Stimulated activated effector memory CD8-positive, alpha-beta T cell treated with anti-CD3 and anti-CD28 coated beads, Interleukin-12 subunit alpha, Interleukin-12 subunit beta, amount 100 ng/mL, for 72 hours (primary cell): ENCODE data around the gene MEIS1.

Experiments used
- ATAC-seq: fragments of 150-1000 bp; cut with Tn5 transposase; 2 replicates; pipeline ENCODE4 v1.10.0; 2021
- DNase-seq, 2 donors: peaks; one replicate each; pipeline ENCODE4 v3.0.0; 2021 to 2022; ENCODE audit warnings: low spot score in 2 of 2
- H3K27ac Mint-ChIP-seq: one replicate; pipeline ENCODE4 v1.8.0; 2022; ENCODE audit warnings: mild to moderate bottlenecking, mixed read lengths
- H3K36me3 Mint-ChIP-seq: one replicate; pipeline ENCODE4 v1.8.0; 2022; ENCODE audit warnings: mild to moderate bottlenecking, mixed read lengths
- H3K4me1 Mint-ChIP-seq: one replicate; pipeline ENCODE4 v1.8.0; 2022; ENCODE audit warnings: mixed read lengths
- H3K4me3 Mint-ChIP-seq: one replicate; pipeline ENCODE4 v1.8.0; 2022; ENCODE audit warnings: mild to moderate bottlenecking, mixed read lengths
- H3K9me3 Mint-ChIP-seq: one replicate; pipeline ENCODE4 v1.8.0; 2022; ENCODE audit warnings: mixed read lengths

The MEIS1 gene

DNA sequence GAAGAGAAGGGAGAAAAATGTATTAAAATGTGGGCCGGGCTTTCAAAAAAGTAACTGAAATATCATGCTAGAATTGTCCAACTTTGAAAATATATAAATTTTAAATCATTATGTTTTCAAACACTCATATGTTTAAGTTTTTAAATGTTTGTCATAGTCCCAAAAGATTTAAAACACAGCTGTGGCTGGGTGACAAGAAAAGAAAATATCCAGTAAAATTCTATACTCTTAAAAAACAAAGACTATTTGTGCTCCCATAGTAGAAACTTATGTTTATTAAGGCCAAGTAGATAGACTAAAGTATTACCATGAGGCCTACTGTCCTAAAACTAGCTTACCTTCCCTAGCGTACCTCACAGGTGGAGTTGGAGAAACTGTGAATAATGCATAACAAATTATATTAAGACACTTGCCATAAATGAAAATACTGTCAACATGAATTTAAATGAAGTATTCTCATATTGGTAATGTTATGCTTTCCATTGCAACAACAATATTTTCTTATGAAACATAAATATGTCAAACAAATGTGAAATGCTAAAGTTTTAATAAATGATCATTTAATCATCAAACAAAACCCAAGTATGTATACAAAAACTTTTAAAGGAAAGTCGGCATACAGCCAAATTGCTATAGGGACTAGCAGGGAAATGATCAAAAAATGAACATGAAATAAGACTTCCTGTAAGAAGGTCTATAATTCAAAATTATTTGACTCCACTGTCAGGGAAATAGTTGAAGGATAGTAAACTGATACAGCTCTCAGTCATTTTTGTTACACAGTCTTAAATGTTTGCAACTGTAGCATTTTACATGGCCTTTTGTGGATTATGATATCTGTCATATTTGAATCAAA, 13.4 kb downstream of the MEIS1 start:
- Mint-ChIP-seq H3K9me3 (no peaks in the 10 kb centered on the region), H3K4me3 (no peak overlapping the region), H3K36me3 (no peaks in the 10 kb centered on the region), H3K4me1 (no peaks in the 10 kb centered on the region), H3K27ac (no peak overlapping the region)
- no peak for ATAC-seq
- no peak for DNase-seq

DNA sequence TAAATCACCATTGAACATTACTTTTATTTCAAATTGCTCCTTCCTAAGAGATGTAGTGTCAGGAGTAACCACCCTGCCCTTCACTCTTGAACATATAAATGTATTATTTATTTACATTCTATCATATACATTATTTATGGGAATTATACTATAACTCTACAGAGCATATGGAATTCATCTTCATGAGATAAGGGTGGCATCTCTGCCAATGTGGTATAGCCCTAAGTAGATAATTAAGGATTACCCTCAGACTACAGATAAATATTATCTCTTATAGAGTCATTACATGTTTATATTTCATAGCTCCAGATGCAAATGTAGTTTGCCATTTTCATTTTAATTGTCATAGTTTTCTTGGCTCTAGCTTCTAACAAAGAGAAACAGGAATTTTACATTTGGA, 17.3 kb downstream of the MEIS1 start:
- H3K9me3 Mint-ChIP-seq: peaks cover 2% of the 10 kb centered on the region
- no peak for DNase-seq
- no peak overlapping the region for H3K4me3 Mint-ChIP-seq
- ATAC-seq: no peak
- no peak overlapping the region for H3K27ac Mint-ChIP-seq
- H3K36me3 Mint-ChIP-seq: no peaks in the 10 kb centered on the region
- no peaks in the 10 kb centered on the region for H3K4me1 Mint-ChIP-seq

DNA sequence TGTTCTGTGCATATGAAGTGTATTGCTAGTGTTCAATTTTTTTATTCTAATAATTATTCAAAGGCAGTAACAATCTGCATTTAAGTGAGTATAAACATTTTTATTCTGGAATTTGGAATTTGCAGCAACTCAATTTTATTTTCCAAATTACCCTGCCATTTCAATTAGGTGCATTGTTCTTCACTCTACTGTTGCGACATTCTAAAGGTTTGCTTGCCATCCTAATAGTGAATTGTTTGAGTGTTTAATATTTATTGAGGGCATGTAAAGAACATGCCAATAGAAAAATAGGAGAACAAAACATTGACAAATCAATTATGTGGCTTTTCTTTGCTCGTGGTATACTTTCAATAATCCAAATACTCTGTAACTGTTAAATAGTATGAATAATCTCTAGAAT, 18.0 kb downstream of the MEIS1 start:
- Mint-ChIP-seq H3K9me3 (peaks cover 2% of the 10 kb centered on the region), H3K27ac (no peak overlapping the region), H3K36me3 (no peaks in the 10 kb centered on the region), H3K4me1 (no peaks in the 10 kb centered on the region), H3K4me3 (no peak overlapping the region)
- no peak for ATAC-seq
- DNase-seq: no peak

DNA sequence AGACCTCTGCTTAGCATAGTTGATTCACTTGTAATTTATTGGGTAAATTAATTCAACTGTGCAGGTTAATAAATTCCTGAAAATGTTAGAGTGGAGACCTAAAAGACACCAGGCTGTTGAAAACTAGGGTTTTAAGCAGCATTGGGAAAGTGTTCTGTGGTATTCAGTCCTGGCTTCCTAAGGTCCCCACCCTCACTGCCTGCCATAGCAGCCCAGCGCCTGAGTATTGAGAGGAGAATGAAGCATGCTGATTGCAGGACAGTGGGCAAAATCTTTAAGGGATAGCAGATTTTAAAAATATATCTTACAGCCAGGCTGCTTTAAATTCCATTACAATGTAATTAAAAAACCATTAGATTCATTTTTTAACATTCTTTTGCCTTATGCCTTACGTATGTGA, 20.6 kb downstream of the MEIS1 start:
- H3K36me3 Mint-ChIP-seq: no peaks in the 10 kb centered on the region
- no peak for DNase-seq
- H3K27ac Mint-ChIP-seq: no peak overlapping the region
- H3K4me3 Mint-ChIP-seq: no peak overlapping the region
- no peaks in the 10 kb centered on the region for H3K4me1 Mint-ChIP-seq
- no peak for ATAC-seq
- H3K9me3 Mint-ChIP-seq: peaks cover 10% of the 10 kb centered on the region

DNA sequence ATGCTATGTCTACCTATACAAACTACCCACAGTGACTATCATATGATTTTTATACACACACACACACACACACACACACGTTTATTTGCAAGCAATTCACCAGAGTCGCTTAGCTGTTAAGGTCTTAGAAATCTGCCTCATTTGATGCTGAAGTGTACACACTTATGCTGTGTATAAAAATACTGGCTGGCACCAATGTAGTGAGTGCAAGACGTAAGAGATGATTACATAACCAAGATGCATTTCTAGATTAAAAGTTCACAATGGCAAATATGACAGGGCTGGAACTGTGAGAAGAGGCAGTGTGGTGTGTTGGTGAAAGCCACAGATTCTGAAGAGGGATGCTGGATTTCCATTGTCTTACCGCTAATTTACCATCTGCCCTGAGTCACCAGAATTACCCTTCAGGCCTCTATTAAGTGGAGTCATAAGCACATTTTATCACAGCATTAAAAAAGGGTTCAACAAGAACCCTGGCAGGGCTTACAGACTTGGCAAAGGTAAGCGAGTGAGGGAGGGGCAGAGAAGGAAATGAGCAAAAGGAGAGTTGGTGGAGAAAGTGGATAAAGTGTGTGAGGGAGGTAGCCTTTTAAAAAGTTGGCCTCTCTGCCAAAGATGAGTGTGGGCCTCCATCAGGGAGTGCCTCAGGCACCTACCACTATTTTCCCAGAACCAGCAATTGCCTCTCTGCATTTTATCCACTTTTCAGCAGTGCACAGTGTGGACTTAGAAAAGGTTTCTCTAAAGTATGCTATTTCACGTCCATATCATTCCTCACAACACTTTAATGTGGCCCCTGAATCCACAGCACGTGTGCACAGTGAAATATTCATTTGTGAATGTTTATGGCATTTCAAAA, 21.5 kb downstream of the MEIS1 start:
- Mint-ChIP-seq H3K36me3 (no peaks in the 10 kb centered on the region), H3K4me3 (no peak overlapping the region), H3K9me3 (peaks cover 10% of the 10 kb centered on the region), H3K27ac (no peak overlapping the region), H3K4me1 (no peaks in the 10 kb centered on the region)
- no peak for DNase-seq
- no peak for ATAC-seq

DNA sequence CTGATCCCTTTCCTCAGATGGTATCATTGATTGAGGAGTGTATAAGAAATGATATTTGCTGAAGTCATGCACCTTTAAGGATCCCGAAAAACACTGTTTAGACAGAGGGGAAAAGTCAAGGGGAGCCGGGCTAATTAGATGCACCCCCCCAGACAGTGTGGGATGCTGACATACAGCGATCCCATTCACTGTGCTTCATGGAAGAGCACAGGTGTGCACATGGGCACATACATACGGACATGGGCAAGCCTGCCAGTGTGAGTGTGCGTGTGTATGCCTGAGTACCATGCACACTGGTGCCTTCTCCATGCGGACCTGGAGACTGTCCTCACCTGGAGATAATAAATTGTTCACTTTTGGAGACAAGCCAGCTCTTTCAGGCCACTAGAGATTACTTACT, 22.6 kb downstream of the MEIS1 start:
- Mint-ChIP-seq H3K27ac (no peak overlapping the region), H3K4me3 (no peak overlapping the region), H3K9me3 (peaks cover 10% of the 10 kb centered on the region), H3K36me3 (no peaks in the 10 kb centered on the region), H3K4me1 (no peaks in the 10 kb centered on the region)
- ATAC-seq (no peak), DNase-seq (no peak)

DNA sequence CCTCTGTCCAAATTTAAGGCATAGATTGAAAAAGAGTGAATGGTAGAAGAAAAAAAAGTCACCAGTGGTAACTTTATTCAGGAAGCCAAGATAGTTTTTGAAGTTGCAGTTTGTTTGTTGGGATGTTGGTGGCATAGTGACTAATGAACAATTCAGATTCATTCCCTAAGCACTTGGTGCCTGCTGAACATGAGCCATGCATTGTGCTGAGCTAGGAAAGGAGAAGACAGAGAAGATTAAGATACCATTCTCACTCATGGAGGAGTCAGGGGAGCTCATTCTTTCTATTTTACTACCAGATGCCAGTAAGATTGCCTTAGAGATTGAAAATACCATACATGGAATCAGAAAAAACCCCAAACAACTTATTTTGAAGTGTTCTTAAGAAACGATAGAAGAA, 25.1 kb downstream of the MEIS1 start:
- H3K36me3 Mint-ChIP-seq: no peaks in the 10 kb centered on the region
- H3K27ac Mint-ChIP-seq: no peak overlapping the region
- H3K4me3 Mint-ChIP-seq: no peak overlapping the region
- peaks cover 10% of the 10 kb centered on the region for H3K9me3 Mint-ChIP-seq
- no peaks in the 10 kb centered on the region for H3K4me1 Mint-ChIP-seq
- ATAC-seq (no peak), DNase-seq (no peak)

DNA sequence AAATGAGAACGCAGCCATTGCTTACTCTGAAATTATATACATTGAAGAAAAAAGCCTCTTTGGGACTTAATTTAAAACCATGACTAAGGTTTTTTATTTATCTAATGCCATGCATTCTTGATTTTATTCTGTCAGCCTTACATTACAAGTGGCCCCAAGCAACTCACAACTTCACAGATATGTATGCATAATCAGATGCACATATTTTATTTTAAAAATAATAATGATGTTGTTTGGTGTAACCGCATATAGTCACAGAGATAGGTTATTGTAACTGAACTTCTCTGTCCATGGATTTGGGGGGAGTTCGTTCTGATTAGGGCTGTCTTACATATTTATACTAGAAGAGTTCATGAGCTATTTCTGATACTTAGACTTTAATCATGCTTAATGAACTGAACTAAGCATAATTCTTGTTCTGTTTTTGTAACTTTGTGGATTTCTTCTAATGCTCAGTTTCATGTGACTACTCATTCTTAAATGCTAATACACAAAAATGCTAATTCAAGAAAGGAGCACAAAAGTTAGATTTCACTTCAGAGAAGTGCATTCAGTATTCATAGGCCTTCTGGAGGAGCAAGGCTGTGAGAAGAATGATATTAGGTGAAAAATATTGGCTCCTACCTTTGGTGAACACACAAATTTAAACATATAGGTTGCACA, 26.2 kb downstream of the MEIS1 start:
- H3K27ac Mint-ChIP-seq: no peak overlapping the region
- no peak overlapping the region for H3K4me3 Mint-ChIP-seq
- DNase-seq: no peak
- H3K9me3 Mint-ChIP-seq: peaks cover 10% of the 10 kb centered on the region
- H3K36me3 Mint-ChIP-seq: no peaks in the 10 kb centered on the region
- no peaks in the 10 kb centered on the region for H3K4me1 Mint-ChIP-seq
- no peak for ATAC-seq

DNA sequence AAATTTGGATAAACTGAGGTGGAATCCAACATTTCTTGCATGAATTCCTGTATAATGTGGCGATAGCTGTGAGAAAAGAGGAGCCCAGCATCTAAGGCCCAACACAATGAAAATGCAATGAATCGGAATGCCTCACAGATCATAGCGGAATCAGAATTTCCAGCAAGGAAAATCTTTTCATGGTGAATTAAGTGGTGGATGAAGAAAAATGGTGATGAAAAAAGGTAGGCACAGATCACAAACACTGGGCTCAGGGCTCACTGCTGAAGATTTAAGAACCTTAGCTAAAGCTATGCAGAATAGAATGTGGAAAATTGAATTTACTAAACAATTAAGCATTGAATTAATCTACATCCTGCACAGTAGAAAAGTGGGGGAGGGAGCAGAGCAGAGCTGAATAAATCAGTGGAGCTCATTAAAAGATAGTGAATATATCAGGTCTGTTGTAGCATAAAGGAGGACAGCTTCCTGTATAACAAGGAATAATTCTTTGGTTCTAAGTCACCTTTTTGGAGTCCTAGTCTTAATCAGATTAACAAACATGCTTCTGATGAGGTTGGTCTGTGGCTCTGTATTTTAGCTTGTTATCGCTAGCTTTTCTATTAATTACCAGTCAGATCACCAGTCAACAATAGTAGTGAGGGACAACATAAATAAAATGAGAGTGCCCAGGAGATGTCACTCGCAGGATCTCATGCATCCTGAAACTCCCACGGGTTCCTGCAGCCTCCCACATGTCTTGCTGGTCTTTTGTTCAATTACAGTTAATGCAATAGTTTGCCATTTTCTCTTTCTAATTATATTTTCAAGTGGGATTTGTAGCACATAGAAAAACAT, 27.0 kb downstream of the MEIS1 start:
- Mint-ChIP-seq H3K27ac (no peak overlapping the region), H3K4me1 (no peaks in the 10 kb centered on the region), H3K9me3 (peaks cover 8% of the 10 kb centered on the region), H3K4me3 (no peak overlapping the region), H3K36me3 (no peaks in the 10 kb centered on the region)
- DNase-seq (no peak), ATAC-seq (no peak)

DNA sequence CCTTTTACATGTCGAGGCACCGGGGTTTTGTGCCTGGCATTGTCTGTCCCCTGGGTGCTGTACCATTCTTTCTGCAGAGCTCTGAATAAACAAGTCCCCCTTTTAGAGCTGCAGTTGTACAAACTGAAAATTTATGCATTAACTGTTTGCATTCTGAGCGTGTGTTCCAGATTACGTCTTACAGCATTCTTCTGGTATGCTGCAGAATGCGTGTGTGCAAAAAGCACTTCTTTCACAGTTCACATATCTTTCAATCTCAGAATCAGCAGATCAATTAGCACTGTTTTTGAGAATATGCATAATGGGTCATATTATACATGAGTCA, 27.5 kb downstream of the MEIS1 start:
- Mint-ChIP-seq H3K9me3 (peaks cover 8% of the 10 kb centered on the region), H3K27ac (no peak overlapping the region), H3K36me3 (no peaks in the 10 kb centered on the region), H3K4me3 (no peak overlapping the region), H3K4me1 (no peaks in the 10 kb centered on the region)
- DNase-seq (no peak), ATAC-seq (no peak)

DNA sequence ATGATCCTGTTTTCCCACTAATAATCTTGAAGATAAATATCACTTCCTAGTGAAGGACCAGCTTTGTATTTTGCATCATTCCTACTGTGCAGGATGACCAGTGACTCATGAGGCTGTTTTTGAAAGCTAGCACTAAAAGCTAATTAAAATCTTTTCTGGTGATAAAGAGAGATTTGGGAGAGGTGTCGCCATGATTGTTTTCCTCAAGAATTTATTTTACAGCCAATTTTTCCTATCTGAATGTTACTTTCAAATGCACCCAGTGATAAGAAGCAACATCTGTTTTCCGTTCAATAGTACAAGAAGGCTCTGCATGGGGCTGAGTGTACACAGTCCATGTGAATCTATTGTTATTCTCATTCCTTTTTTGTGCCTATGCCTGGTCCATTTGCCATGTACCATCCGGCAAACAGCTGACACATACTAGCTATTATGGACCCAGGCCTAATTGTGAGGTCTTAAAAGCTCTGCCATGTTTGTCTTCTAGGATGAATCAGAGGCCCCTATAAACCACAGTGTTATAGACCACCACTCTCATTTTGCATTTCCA, 28.4 kb downstream of the MEIS1 start:
- no peak overlapping the region for H3K4me3 Mint-ChIP-seq
- DNase-seq (no peak), ATAC-seq (no peak)
- H3K27ac Mint-ChIP-seq: no peak overlapping the region
- H3K36me3 Mint-ChIP-seq: no peaks in the 10 kb centered on the region
- H3K4me1 Mint-ChIP-seq: no peaks in the 10 kb centered on the region
- H3K9me3 Mint-ChIP-seq: peaks cover 8% of the 10 kb centered on the region

DNA sequence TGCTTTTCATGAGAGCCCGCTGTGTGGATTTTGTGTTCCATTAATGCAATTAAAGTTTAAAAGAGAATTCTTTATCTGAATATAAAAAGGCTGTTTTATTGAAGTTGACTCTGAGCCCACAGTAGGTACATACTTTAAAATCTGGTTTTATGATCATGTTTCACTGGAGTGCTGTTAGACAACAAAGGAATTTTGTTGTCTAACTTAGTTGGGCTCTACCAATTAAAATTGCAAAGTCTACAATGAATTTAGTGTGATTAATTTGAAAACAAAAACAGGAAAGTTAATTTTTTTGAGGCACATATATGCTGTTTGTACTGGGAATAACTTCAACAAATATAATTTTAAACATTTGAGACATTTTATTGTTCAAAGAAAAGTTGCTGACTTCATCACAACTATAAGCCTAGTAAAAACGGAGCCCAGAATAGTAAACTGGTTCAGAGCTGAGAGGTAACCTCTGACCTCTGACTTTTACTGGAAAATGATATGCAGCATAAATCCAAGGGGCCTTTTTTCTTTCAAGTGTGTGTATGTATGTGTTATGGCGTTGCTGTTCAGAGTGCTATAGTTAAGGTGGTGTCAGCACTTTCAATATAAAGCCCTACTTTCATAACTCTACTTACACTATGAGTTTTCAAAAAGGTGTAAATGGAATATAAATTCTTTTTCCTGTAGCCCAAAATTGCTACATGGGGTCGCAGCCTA, 30.2 kb downstream of the MEIS1 start:
- H3K4me1 Mint-ChIP-seq: no peaks in the 10 kb centered on the region
- DNase-seq: no peak
- H3K27ac Mint-ChIP-seq: no peak overlapping the region
- H3K4me3 Mint-ChIP-seq: no peak overlapping the region
- H3K36me3 Mint-ChIP-seq: no peaks in the 10 kb centered on the region
- H3K9me3 Mint-ChIP-seq: no peaks in the 10 kb centered on the region
- no peak for ATAC-seq

DNA sequence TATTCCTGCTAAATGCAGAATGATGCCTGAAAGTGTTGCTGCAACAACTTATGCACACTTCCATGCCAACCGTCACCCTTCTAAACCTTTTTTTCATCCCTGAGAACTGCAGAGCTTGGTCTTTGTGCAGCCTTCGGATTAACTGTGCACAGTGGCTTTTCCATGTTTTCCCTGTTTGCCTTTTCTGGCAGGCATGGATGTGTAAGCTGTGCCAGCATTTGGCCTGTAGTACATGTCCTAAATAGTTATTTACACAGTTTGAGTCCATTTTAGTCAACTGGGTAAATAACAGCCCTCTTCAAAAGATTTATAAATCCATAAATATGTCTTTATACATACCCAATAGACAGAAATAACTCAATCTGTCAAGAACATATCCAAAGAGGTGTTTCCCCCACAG, 31.5 kb downstream of the MEIS1 start:
- no peaks in the 10 kb centered on the region for H3K4me1 Mint-ChIP-seq
- H3K9me3 Mint-ChIP-seq: no peaks in the 10 kb centered on the region
- H3K36me3 Mint-ChIP-seq: no peaks in the 10 kb centered on the region
- H3K27ac Mint-ChIP-seq: no peak overlapping the region
- ATAC-seq (no peak), DNase-seq (no peak)
- H3K4me3 Mint-ChIP-seq: no peak overlapping the region

DNA sequence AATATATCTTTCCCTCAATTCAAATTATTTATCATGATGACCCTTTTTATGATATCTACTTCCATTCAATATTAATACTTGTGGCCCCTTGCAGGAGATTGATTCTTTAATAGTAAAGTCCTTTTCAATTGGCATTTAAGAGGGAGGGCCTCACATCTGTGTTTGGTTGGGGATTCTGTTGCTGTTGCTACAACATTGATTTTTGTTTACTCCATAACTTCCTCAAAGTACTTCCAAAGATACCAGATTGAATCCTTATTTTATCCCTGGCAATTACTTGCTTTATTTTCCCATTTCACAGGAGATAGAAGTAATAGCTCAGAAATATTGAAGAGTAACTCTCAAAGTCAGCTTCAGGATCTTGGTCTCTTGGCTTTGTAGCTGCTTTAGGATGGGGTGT, 32.8 kb downstream of the MEIS1 start:
- no peak overlapping the region for H3K27ac Mint-ChIP-seq
- H3K36me3 Mint-ChIP-seq: no peaks in the 10 kb centered on the region
- no peaks in the 10 kb centered on the region for H3K9me3 Mint-ChIP-seq
- no peaks in the 10 kb centered on the region for H3K4me1 Mint-ChIP-seq
- ATAC-seq (no peak), DNase-seq (no peak)
- no peak overlapping the region for H3K4me3 Mint-ChIP-seq
